ENCODE data around the gene TEDDM1. TPM values are rescaled to one million over a fixed set of nuclear protein-coding genes. Genes with fewer than 3 reads are reported as not detected.

TEDDM1 gene
- polyA plus RNA-seq, 4 donors, result 0.06 to 0.12 (median 0.10) TPM

- no peak for DNase-seq (ENCODE audit: low read depth in 4 of 4, low spot score in 3 of 4)
These were observed 8.1 kb upstream of the TEDDM1 start for GRCh38 chr1:182408435-182409075.

- no peak for DNase-seq (ENCODE audit: low read depth in 4 of 4, low spot score in 3 of 4)
These were observed 7.3 kb upstream of the TEDDM1 start for GRCh38 chr1:182407724-182408123.

GRCh38 chr1:182406012-182406411 is 5.5 kb upstream of the TEDDM1 start:
- no peak for DNase-seq (ENCODE audit: low read depth in 4 of 4, low spot score in 3 of 4)

GRCh38 chr1:182405578-182405977 is 5.1 kb upstream of the TEDDM1 start:
- no peak for DNase-seq (ENCODE audit: low read depth in 4 of 4, low spot score in 3 of 4)

- DNase-seq (ENCODE audit: low read depth in 4 of 4, low spot score in 3 of 4), result no peak
These were observed 4.3 kb upstream of the TEDDM1 start for GRCh38 chr1:182404781-182405180.

GRCh38 chr1:182397653-182398393 is 2.6 kb downstream of the TEDDM1 start:
- DNase-seq (ENCODE audit: low read depth in 4 of 4, low spot score in 3 of 4), result no peak

- DNase-seq (ENCODE audit: low read depth in 4 of 4, low spot score in 3 of 4), result no peak
These were observed 4.6 kb downstream of the TEDDM1 start for GRCh38 chr1:182395906-182396305.

- DNase-seq (ENCODE audit: low read depth in 4 of 4, low spot score in 3 of 4), result no peak
These were observed 6.3 kb downstream of the TEDDM1 start for GRCh38 chr1:182394055-182394775.

GRCh38 chr1:182392050-182393028 is 8.1 kb downstream of the TEDDM1 start:
- DNase-seq (ENCODE audit: low read depth in 4 of 4, low spot score in 3 of 4), result peak in 1 of 4 donors; percentile 39

GRCh38 chr1:182391362-182392049 is 9.0 kb downstream of the TEDDM1 start, which contains the start of gene GLUL:
GLUL (minus strand) TSS chr1:182391790; CDS start chr1:182388737, 3,053 bp downstream.
- DNase-seq (ENCODE audit: low read depth in 4 of 4, low spot score in 3 of 4), result peak; percentile 86 to 94 (median 92)

- no peak for DNase-seq (ENCODE audit: low read depth in 4 of 4, low spot score in 3 of 4)
These were observed 9.5 kb downstream of the TEDDM1 start for GRCh38 chr1:182391028-182391361.

- no peak for DNase-seq (ENCODE audit: low read depth in 4 of 4, low spot score in 3 of 4)
These were observed 10.8 kb downstream of the TEDDM1 start for GRCh38 chr1:182389619-182390047.

- DNase-seq (ENCODE audit: low read depth in 4 of 4, low spot score in 3 of 4), result no peak
These were observed 11.9 kb downstream of the TEDDM1 start for GRCh38 chr1:182388392-182389134.

GRCh38 chr1:182387566-182387965 is 12.9 kb downstream of the TEDDM1 start:
- DNase-seq (ENCODE audit: low read depth in 4 of 4, low spot score in 3 of 4), result no peak

- no peak for DNase-seq (ENCODE audit: low read depth in 4 of 4, low spot score in 3 of 4)
These were observed 13.5 kb downstream of the TEDDM1 start for GRCh38 chr1:182386980-182387379.

- no peak for DNase-seq (ENCODE audit: low read depth in 4 of 4, low spot score in 3 of 4)
These were observed 14.3 kb downstream of the TEDDM1 start for GRCh38 chr1:182385885-182386853.

- no peak for DNase-seq (ENCODE audit: low read depth in 4 of 4, low spot score in 3 of 4)
These were observed 16.0 kb downstream of the TEDDM1 start for GRCh38 chr1:182384387-182384960.

- no peak for DNase-seq (ENCODE audit: low read depth in 4 of 4, low spot score in 3 of 4)
These were observed 16.5 kb downstream of the TEDDM1 start for GRCh38 chr1:182383934-182384333.
